Choroid plexus epithelial cell (primary cell): ENCODE measurements around the gene AMMECR1.
"Not testable (repeated sequence)": the region's sequence is repeated elsewhere in the genome, so short reads cannot be mapped to it uniquely, and the experiment has no call there.

ENCODE experiments used
- DNase-seq: peaks from one replicate; pipeline ENCODE4 v3.0.0-alpha.2; 2010; ENCODE audit warnings: low read depth
- H3K4me3 ChIP-seq: 2 replicates; pipeline ENCODE4 v1.5.1; 2011; ENCODE audit warnings: low read depth, mild to moderate bottlenecking, control low read depth, low read length, moderate library complexity
- CTCF ChIP-seq: conservative IDR thresholded peaks from 2 replicates; pipeline ENCODE4 v1.5.1; 2011; ENCODE audit warnings: low read depth, mild to moderate bottlenecking, control low read depth, inconsistent platforms, low read length, moderate library complexity

AMMECR1 gene

GRCh38 chrX:110157444-110157843 is 160.4 kb downstream of the AMMECR1 start:
- TF ChIP-seq CTCF = no peak
- no peak for DNase-seq
- H3K4me3 ChIP-seq = no peak overlapping the region

GRCh38 chrX:110156167-110156754 is 161.6 kb downstream of the AMMECR1 start:
- DNase-seq = peak; percentile 26
- peak; percentile 32 for TF ChIP-seq CTCF

GRCh38 chrX:110155759-110156158 is 162.1 kb downstream of the AMMECR1 start:
- H3K4me3 ChIP-seq = no peak overlapping the region
- TF ChIP-seq CTCF = no peak
- no peak for DNase-seq

More at GRCh38 chrX:110156167-110156754, 161.6 kb downstream of the AMMECR1 start:
- no peak overlapping the region for H3K4me3 ChIP-seq

GRCh38 chrX:110154328-110154727 is 163.6 kb downstream of the AMMECR1 start:
- H3K4me3 ChIP-seq, DNase-seq: not testable (repeated sequence)

GRCh38 chrX:110153896-110154295 is 164.0 kb downstream of the AMMECR1 start:
- no peak for TF ChIP-seq CTCF
- no peak overlapping the region for H3K4me3 ChIP-seq
- no peak for DNase-seq

GRCh38 chrX:110153244-110153643 is 164.6 kb downstream of the AMMECR1 start:
- TF ChIP-seq CTCF = no peak

GRCh38 chrX:110146521-110146920 is 171.4 kb downstream of the AMMECR1 start:
- TF ChIP-seq CTCF = peak; percentile 76

More at GRCh38 chrX:110153244-110153643, 164.6 kb downstream of the AMMECR1 start:
- DNase-seq = no peak
- no peak overlapping the region for H3K4me3 ChIP-seq

More at GRCh38 chrX:110146521-110146920, 171.4 kb downstream of the AMMECR1 start:
- H3K4me3 ChIP-seq = no peak overlapping the region
- peak; percentile 73 for DNase-seq
